Limb (tissue), 2 donors: ENCODE results near the gene MFAP3.
"Not testable (repeated sequence)": the region's sequence is repeated elsewhere in the genome, so short reads cannot be mapped to it uniquely, and the experiment has no call there.

Experiments used
- DNase-seq, 2 donors: peaks; one replicate each; pipeline ENCODE4 v3.0.0-alpha.2; 2016; ENCODE audit errors: extremely low spot score in 2 of 2

Gene MFAP3

GRCh38 chr5:154038707-154039457 lies at the start of gene MFAP3, which contains the start of gene FAM114A2:
TSS of gene MFAP3 (plus strand) at chr5:154038967. CDS start at chr5:154049723, 10,756 bp downstream.
TSS of gene FAM114A2 (minus strand) at chr5:154038910. CDS start at chr5:154034953, 3,957 bp downstream.
- peak; percentile 85 to 91 for DNase-seq

DNA sequence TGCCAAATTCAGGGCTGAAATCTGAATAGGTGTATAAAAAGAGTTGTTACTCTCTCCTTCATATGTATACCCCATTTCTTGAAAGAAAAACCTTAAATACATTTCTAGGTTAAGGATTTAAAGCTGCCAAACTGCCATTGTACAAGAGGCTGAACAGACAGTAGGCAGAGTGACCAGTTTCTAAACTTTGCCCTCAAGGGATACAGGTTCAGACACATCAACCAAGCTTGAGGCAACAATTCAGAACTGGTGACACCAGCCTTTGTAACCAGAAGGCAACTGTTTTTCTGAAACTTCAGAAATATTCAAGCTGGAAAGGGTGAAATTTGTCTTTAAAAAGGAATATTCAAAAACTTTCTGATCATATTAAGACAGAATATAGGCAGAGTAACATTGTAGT lies 47.6 kb upstream of the MFAP3 start:
- no peak for DNase-seq

DNA sequence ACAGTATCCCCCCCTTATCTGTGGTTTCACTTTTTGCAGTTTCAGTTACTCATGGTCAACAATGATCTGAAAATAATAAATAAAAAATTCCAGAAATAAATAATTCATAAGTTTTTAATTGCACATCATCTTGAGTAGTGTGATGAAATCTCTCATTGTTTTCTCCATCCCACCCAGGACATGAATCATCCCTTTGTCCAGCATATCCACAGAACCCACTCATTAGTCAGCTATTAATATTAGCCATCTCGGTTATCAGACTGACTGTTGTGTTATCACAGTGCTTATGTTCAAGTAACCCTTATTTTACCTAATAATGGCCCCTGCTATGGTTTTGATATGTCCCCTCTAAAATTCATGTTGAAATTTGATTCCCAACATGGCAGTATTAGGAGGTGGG lies 40.8 kb upstream of the MFAP3 start:
- no peak for DNase-seq

- no peak for DNase-seq
These were observed 40.0 kb upstream of the MFAP3 start for GRCh38 chr5:153998768-153999167.

DNA sequence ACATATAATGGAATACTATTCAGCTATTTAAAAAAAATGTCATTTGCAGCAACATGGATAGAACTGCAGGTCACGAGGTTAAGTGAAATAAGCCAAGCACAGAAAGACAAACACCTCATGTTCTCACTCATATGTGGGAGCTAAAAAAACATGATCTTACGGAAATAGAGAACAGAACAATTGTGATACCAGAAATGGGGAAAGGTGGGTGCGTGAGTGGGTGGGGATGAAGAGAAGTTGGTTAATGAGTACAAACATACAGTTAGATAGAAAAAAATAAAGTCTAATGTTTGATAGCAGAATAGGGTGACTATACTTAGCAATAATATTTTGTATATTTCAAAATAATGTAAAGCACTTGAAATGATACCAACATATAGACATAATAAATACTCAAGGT lies 38.8 kb upstream of the MFAP3 start:
- no peak for DNase-seq

GRCh38 chr5:154000703-154001102 lies 38.1 kb upstream of the MFAP3 start:
- no peak for DNase-seq

DNA sequence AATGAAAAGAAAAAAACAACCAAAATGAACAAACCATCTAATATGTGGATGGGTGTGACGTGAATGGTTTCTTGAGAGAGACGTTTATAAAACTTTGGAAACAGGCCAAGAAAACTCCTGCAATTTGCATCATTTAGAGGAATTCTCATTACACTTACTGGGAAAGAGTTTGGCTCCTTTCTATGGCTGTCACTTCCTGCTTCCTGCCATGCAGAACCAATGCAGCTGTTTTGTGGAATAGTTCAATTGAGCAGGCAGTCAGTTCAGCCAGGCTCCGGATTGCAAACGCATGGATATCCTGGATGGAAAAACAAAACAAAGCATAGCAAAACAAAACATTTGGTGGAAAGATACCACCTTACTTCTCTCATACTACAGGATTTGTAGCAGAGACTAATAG lies 36.7 kb upstream of the MFAP3 start:
- DNase-seq: peak in 1 of 2 donors; percentile 48

DNA sequence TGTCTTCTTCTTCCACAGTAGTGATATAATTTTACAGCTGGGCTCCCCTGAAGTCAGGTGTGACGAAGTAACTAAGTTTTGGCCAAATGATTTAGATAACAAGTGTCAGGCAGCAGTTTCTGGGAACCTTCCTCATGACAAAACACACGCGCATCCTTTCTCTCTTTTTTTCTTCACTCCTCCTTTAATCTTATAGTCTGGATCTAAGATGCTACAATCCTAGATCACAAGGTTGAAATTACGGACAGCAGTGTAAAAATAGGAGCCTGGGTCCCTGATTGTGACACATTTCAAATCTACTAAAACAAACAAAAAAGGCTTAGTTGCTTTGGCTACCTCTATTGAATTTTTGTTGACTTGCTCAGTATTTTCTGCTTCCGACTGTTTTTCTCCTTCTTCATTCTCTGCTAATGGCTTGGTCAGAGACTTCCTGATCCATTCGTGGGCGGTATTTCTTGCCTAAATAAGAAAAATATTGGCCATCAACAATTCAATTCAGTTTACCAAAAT lies 36.2 kb upstream of the MFAP3 start:
- no peak for DNase-seq

GRCh38 chr5:154005648-154006047 lies 33.1 kb upstream of the MFAP3 start:
- DNase-seq: no peak

DNA sequence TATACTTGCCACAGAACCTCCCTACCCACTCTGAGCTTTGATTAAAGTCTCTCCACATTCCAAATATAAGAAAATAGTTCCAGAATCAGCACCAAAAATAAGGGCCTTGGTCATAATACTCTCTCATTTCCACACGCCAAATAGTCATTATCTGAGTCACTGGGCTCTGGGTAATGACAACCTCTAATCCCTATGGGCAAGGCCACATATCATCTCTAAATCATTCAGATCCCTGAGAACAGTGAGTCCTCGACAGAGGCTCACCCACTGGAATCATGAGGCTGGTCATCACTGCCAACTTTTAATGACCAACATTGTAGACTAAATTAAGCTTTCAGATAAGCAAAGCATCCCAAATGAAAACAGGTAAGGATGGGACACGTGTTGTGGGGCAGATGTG lies 28.1 kb upstream of the MFAP3 start:
- DNase-seq: no peak

- DNase-seq: no peak
These were observed 23.6 kb upstream of the MFAP3 start for GRCh38 chr5:154015071-154015693.

DNA sequence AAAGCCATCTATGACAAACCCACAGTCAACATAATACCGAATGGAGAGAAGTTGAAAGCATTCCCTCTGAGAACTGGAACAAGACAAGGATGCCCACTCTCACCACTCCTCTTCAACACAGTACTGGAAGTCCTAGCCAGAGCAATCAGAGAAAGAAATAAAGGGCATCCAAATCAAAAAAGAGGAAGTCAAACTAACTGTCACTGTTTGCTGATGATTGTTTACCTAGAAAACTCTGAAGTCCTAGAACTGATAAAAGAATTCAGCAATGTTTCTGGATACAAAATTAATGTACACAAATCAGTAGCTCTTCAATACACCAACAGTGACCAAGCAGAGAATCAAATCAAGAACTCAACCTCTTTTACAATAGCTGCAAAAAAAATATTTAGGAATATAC lies 19.8 kb upstream of the MFAP3 start:
- not testable (repeated sequence) for DNase-seq

DNA sequence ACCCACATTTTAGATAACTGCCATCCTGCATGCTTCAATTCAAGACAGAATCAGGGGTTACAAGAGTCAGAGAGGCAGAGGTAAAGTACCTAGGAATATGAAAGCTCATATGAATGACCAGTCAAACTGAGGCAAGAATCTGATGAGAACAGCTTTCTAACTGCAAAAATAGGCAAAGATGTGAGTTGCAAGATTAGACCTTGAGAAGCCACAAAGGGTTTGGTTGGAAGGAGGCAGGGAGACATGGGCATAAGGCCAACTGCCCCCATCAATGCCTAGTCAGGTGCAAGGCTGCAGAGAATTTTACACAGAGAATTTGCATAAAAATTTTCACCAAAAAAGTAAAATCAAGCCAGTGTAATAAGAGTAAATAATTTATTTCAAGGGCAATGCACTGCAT lies 12.8 kb upstream of the MFAP3 start:
- no peak for DNase-seq

- no peak for DNase-seq
These were observed 6.8 kb upstream of the MFAP3 start for GRCh38 chr5:154031937-154032489.

- DNase-seq: no peak
These were observed 3.8 kb upstream of the MFAP3 start for GRCh38 chr5:154034944-154035343.

DNA sequence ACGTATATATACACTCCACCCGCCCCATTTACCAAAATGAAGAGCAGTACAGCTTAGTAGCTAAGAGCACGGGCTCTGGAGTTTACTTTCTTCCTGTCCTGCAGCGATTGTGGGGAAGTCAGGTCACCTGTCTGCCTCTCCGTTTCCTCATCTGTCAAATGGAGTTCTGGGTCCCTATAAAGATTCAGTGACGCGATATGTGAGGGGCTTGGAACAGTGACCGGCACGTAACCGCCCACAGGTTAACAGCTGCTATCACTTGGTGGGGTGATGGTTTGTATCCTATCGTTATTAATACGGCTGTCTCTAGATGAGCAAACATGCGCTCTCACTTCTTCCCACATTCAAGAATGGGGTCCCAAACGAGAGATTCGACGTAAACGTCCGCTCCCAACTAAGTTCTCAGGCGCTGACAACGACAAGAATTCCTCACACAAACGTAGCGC lies 483 bp upstream of the MFAP3 start:
- no peak for DNase-seq

DNA sequence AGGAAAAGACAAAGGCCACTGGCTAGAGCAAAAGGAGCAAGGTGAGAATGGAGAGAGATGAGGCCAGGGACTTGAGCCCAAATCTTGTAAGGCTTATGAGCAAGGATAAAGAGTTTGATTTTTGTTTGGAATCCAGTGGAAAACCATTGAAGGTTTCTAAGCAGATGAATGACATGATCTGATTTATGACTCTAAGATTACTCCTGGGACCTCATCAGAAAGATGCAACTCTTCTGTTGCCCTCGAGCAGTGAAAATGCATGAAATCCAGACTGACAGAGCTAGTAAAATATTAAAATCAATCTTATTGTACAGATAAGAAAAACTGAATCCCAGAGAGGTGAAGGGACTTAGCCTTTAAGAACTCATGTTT lies 677 bp downstream of the MFAP3 start:
- no peak for DNase-seq

DNA sequence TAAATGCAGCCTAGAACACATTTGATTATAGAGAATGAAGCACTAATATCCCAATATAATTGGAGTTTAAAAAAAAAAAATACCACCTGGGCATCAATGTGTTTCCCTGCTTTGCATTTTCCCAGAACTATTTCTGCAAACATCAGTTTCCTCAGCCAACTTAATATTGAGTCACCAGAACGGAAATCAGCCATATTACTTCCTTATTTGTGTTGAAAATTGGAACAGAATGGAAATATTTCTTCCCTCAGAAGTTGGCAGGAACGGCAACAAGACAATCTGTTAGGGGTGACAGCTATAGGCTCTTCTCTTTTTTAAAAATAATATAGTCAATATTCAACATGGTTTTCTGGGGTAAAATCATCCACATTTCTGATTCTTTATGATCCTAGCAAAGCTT lies 4.0 kb downstream of the MFAP3 start:
- no peak for DNase-seq

DNA sequence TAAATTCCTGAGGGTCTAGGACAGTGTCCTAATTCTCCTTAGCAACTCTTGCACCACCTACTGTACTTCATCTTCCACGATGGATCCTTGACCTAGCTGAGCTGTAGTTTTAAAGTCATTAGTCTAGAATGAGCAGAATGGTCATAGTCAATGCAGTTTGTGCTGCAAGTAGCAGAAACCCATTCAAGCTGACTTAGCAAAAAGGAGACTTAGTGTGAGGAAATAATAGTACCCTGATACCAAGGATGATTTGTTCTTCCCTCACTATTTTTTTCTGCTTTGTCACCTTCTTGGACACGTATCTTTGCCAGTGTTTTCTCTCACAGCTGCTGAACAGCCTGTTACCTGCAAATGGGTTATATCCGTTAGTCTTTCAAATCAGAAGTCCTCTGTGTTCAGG lies 5.3 kb downstream of the MFAP3 start:
- no peak for DNase-seq

DNA sequence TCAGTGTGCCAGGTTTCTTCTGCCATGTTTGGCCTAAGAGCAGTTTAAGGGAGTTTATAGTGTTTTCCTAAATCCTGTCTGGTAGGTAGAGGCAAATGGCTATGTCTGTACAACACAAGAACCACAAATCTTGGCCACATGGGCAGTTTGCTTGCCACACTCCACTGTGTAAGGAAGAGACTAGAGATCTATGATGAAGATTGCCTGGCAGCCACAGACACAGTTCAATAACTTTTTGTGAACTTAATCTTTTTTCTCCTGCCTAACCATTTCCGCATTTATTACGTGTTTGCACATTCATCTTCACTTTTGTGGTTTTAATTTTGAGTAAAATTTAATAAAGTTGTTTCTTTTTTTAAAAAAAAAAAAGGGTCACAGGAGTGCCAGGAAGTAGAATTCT lies 5.8 kb downstream of the MFAP3 start:
- no peak for DNase-seq

GRCh38 chr5:154046486-154046885 lies 7.7 kb downstream of the MFAP3 start:
- no peak for DNase-seq

DNA sequence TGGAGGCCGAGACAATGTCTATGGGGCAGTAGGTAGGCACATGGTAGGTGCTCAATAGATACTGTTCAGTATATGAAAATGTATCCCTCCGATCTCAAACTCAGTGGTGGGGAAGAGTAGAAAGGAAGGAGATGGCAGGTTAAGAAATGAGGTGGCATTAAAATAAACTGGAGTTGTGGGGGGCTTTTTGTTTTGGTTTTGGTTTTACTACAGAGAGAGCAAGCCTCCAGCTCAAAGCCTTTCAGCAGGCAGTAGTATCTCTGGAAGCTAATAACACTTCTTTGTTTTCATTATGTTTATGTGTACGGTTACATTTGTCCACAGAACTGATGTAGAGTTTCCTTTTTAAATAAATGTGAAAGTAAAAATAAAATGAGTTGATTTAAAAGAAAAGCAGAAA lies 8.6 kb downstream of the MFAP3 start:
- no peak for DNase-seq

DNA sequence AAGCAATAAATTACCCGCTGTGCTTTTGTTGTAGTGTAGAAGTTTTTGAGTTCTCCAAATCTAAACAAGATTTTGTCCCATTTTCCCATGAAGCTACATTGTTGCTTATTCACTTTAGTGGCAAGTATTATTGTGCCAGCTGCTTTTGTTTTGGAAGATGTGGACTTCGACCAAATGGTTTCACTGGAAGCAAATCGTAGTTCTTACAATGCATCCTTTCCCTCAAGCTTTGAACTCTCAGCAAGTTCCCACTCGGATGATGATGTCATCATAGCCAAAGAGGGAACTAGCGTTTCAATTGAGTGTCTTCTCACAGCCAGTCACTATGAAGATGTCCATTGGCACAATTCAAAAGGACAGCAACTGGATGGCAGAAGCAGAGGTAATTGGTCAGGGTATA lies 10.9 kb downstream of the MFAP3 start:
- no peak for DNase-seq
